ENCODE data around the gene TOM1L1.

Gene TOM1L1

GRCh38 chr17:55002458-55002857 is 101.8 kb downstream of the TOM1L1 start:
- no peak for DNase-seq

DNA sequence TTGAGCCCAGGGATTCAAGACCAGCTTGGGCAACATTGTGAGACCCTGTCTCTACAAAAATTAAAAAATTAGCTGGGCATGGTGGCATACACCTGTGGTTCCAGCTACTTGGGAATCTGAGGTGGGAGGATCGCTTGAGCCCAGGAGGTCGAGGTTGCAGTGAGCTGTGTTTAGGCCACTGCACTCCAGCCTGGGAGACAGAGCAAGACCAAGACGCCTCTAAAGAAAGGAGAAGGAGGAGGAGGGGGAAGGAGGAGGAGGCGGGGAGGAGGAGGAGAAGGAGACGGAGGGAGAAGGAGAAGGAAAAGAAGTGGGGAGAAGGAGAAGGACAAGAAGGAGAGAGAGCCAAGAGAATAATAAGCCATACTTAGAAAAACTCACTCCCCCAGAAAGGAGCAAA is 103.8 kb downstream of the TOM1L1 start:
- DNase-seq = no peak

GRCh38 chr17:55005520-55005919 is 104.9 kb downstream of the TOM1L1 start:
- no peak for DNase-seq

Data from NCI-H345 (cell line).